IMR-90 (cell line): Measurements from ENCODE around the gene SLC9A9. TPM values are rescaled to one million over a fixed set of nuclear protein-coding genes. Genes with fewer than 3 reads are reported as not detected.

ENCODE experiments used
- ATAC-seq: fragments of 200-7000 bp; cut with Tn5 transposase; 2 replicates; pipeline ENCODE4 v1.9.1; 2020; ENCODE audit warnings: low read depth, mild to moderate bottlenecking, moderate library complexity
- BruUV-seq: library from RNA; stranded (reverse); fragments of 400-500 nt; replicated peaks from 2 replicates; lab custom pipeline; 2021; lab: Mats Ljungman, UMichigan
- CTCF ChIA-PET: fragments of 300-600 bp; formaldehyde crosslinking; extraction: SDS; loops from one replicate; lab custom pipeline; 2021; ENCODE audit warnings: antibody characterized with exemption; lab: Yijun Ruan, JAX
- POLR2A ChIA-PET: fragments of 300-600 bp; sonication (Branson Sonifier 250); formaldehyde crosslinking; loops from one replicate; lab custom pipeline; 2022; ENCODE audit warnings: antibody characterized with exemption; ENCODE audit not compliant: unreplicated experiment; lab: Charles Lee
- DNase-seq: peaks from one replicate; pipeline ENCODE4 v3.0.0; 2013
- H2AFZ ChIP-seq: replicated peaks from 2 replicates; pipeline ENCODE3; 2013; ENCODE audit warnings: low read length, mild to moderate bottlenecking; ENCODE audit not compliant: poor library complexity
- H2AK5ac ChIP-seq: 2 replicates; pipeline ENCODE4 v1.6.1; 2013; ENCODE audit warnings: low read depth, low read length, inconsistent platforms
- H2AK9ac ChIP-seq: replicated peaks from 2 replicates; pipeline ENCODE3; 2013; ENCODE audit warnings: mild to moderate bottlenecking, low read depth, low read length, moderate library complexity; ENCODE audit not compliant: poor library complexity
- H2BK120ac ChIP-seq: 2 replicates; pipeline ENCODE4 v1.6.1; 2013; ENCODE audit warnings: low read depth, low read length, inconsistent platforms
- H2BK15ac ChIP-seq: 3 replicates; pipeline ENCODE4 v1.6.1; 2013; ENCODE audit warnings: low read depth, low read length, inconsistent platforms
- H2BK20ac ChIP-seq: 2 replicates; pipeline ENCODE4 v1.6.1; 2013; ENCODE audit warnings: low read depth, mild to moderate bottlenecking, inconsistent platforms, low read length, moderate library complexity
- H2BK5ac ChIP-seq: 2 replicates; pipeline ENCODE4 v1.6.1; 2013; ENCODE audit warnings: mild to moderate bottlenecking, low read depth, low read length, inconsistent platforms; ENCODE audit not compliant: poor library complexity, severe bottlenecking
- H3K14ac ChIP-seq: replicated peaks from 2 replicates; pipeline ENCODE4 v1.6.1; 2013; ENCODE audit warnings: low read depth, low read length, inconsistent platforms
- H3K18ac ChIP-seq: 2 replicates; pipeline ENCODE4 v1.6.1; 2013; ENCODE audit warnings: low read depth, low read length, control low read depth
- H3K23ac ChIP-seq: 2 replicates; pipeline ENCODE4 v1.6.1; 2013; ENCODE audit warnings: low read depth, low read length, inconsistent platforms
- H3K27ac ChIP-seq: 2 replicates; pipeline ENCODE4 v1.5.1; 2013; ENCODE audit warnings: mild to moderate bottlenecking, control low read depth, low read length; ENCODE audit not compliant: insufficient read depth
- H3K27me3 ChIP-seq: 2 replicates; pipeline ENCODE4 v1.6.1; 2013; ENCODE audit warnings: low read length; ENCODE audit not compliant: control insufficient read depth, insufficient read depth
- H3K36me3 ChIP-seq: 2 replicates; pipeline ENCODE4 v1.6.1; 2013; ENCODE audit warnings: low read length, mixed read lengths; ENCODE audit not compliant: control insufficient read depth, insufficient read depth
- H3K4ac ChIP-seq: 2 replicates; pipeline ENCODE4 v1.6.1; 2013; ENCODE audit warnings: low read depth, low read length, inconsistent platforms
- H3K4me1 ChIP-seq: 2 replicates; pipeline ENCODE4 v1.6.1; 2013; ENCODE audit warnings: low read length, mixed read lengths; ENCODE audit not compliant: control insufficient read depth, insufficient read depth
- H3K4me2 ChIP-seq: 2 replicates; pipeline ENCODE4 v1.6.1; 2013; ENCODE audit warnings: low read depth, mild to moderate bottlenecking, control low read depth, low read length, moderate library complexity
- H3K4me3 ChIP-seq: 2 replicates; pipeline ENCODE4 v1.5.1; 2013; ENCODE audit warnings: low read depth, mild to moderate bottlenecking, control low read depth, low read length, moderate library complexity; ENCODE audit not compliant: insufficient read depth
- H3K56ac ChIP-seq: 2 replicates; pipeline ENCODE4 v1.6.1; 2013; ENCODE audit warnings: low read length, inconsistent platforms; ENCODE audit not compliant: insufficient read depth; ENCODE audit errors: extremely low read depth
- H3K79me1 ChIP-seq, 2 experiments: 2 replicates each; pipeline ENCODE4 v1.6.1; 2013; ENCODE audit warnings: low read length in 2 of 2, inconsistent platforms in 1 of 2, low read depth in 1 of 2
- H3K9ac ChIP-seq: 2 replicates; pipeline ENCODE4 v1.6.1; 2013; ENCODE audit warnings: low read depth, low read length, control low read depth
- H3K9me1 ChIP-seq: 2 replicates; pipeline ENCODE4 v1.6.1; 2013; ENCODE audit warnings: low read length, inconsistent platforms; ENCODE audit not compliant: insufficient read depth
- H3K9me3 ChIP-seq: 2 replicates; pipeline ENCODE4 v1.6.1; 2013; ENCODE audit warnings: low read length; ENCODE audit not compliant: control insufficient read depth, insufficient read depth
- H4K20me1 ChIP-seq: 2 replicates; pipeline ENCODE4 v1.6.1; 2013; ENCODE audit warnings: low read length, inconsistent platforms; ENCODE audit not compliant: insufficient read depth
- H4K5ac ChIP-seq: 2 replicates; pipeline ENCODE4 v1.6.1; 2013; ENCODE audit warnings: mild to moderate bottlenecking, low read depth, low read length, control low read depth
- H4K8ac ChIP-seq, 2 experiments: 2 replicates each; pipeline ENCODE4 v1.6.1; 2013; ENCODE audit warnings: low read depth in 2 of 2, low read length in 2 of 2, control low read depth in 1 of 2, inconsistent platforms in 1 of 2
- H4K91ac ChIP-seq: 2 replicates; pipeline ENCODE4 v1.6.1; 2013; ENCODE audit warnings: low read depth, low read length, inconsistent platforms; ENCODE audit not compliant: insufficient read depth
- ELK1 ChIP-seq: fragments of 150-350 bp; IDR thresholded peaks from 2 replicates; pipeline ENCODE4 v1.6.1; 2016; ENCODE audit warnings: low read depth, mild to moderate bottlenecking, low read length, moderate library complexity, borderline replicate concordance
- FOS ChIP-seq: fragments of 150-350 bp; IDR thresholded peaks from 2 replicates; pipeline ENCODE4 v1.6.1; 2016; ENCODE audit warnings: low read depth, low read length
- MAFK ChIP-seq: IDR thresholded peaks from 2 replicates; pipeline ENCODE4 v1.6.1; 2012; ENCODE audit warnings: low read depth, low read length, improper control_type of control experiment
- NFE2L2 ChIP-seq: fragments of 150-350 bp; IDR thresholded peaks from 2 replicates; pipeline ENCODE4 v1.6.1; 2016; ENCODE audit warnings: low read depth, mild to moderate bottlenecking, low read length
- POLR2A ChIP-seq: IDR thresholded peaks from 2 replicates; pipeline ENCODE4 v1.6.1; 2012; ENCODE audit warnings: mild to moderate bottlenecking, low read depth, low read length
- RFX5 ChIP-seq: IDR thresholded peaks from 2 replicates; pipeline ENCODE4 v1.8.0; 2012; ENCODE audit warnings: low read depth, mild to moderate bottlenecking, low read length, moderate library complexity
- SMC3 ChIP-seq: fragments of 150-350 bp; IDR thresholded peaks from 2 replicates; pipeline ENCODE4 v1.6.1; 2016; ENCODE audit warnings: low read depth, mild to moderate bottlenecking, antibody characterized with exemption, low read length, moderate library complexity
- USF2 ChIP-seq: fragments of 150-350 bp; IDR thresholded peaks from 2 replicates; pipeline ENCODE4 v1.6.1; 2017; ENCODE audit warnings: mild to moderate bottlenecking, antibody characterized with exemption, low read length, low read depth
- WGBS, 2 experiments: methylation state at CpG; one replicate each; pipeline versions ENCODE4 v1.1.5 to v1.1.7; 2013; ENCODE audit warnings: missing lambda C conversion rate in 2 of 2; ENCODE audit not compliant: insufficient read length in 1 of 2; ENCODE audit errors: extremely low coverage in 2 of 2; 5-methylcytosine and 5-hydroxymethylcytosine counted together
- dilution Hi-C: fragments of 300-500 bp; cut with HindIII; formaldehyde crosslinking; loops from one replicate; pipeline ENCODE4 v1.14.3; 2018; ENCODE audit warnings: low sequenced_read_pairs; ENCODE audit not compliant: unreplicated experiment
- in situ Hi-C: fragments of 300-500 bp; cut with MboI; formaldehyde crosslinking; loops from 3 replicates; pipeline ENCODE4 v1.14.3; 2019; ENCODE audit warnings: low sequenced_read_pairs, inconsistent platforms, mixed read lengths
- intact Hi-C: fragments of 100-400 bp; cut with micrococcal nuclease; formaldehyde crosslinking; loops from 2 replicates; pipeline ENCODE4 v1.10.0; 2022
- polyA plus RNA-seq, 3 experiments: library from polyadenylated mRNA; depleted of rRNA; stranded (reverse); fragments of >200 nt; gene quantifications; 2 replicates each; pipeline ENCODE4 v1.2.3, GENCODE V29; 2012; ENCODE audit warnings: low replicate concordance in 1 of 3
- total RNA-seq: library from RNA; depleted of rRNA; stranded (reverse); fragments of >200 nt; gene quantifications from 2 replicates; pipeline ENCODE4 v1.2.3, GENCODE V29; 2012

SLC9A9 gene
- total and polyA plus RNA-seq, 2 of the 4 experiments (the other 2 are of a cell fraction) = 1.4 to 2.3 TPM

- ChIA-PET POLR2A (no interaction called here), CTCF (no interaction called here)
- Histone ChIP-seq H2BK120ac (no peak overlapping the region), H3K79me1 (no peaks in the 10 kb centered on the region), H4K5ac (no peak overlapping the region), H2BK5ac (no peak overlapping the region), H3K36me3 (no peaks in the 10 kb centered on the region), H2BK20ac (no peak overlapping the region), H3K9ac (no peak overlapping the region), H3K18ac (no peak overlapping the region), H3K27ac (no peak overlapping the region), H3K9me1 (no peaks in the 10 kb centered on the region), H3K4ac (no peak overlapping the region), H3K4me3 (no peak overlapping the region), H2AFZ (no peak overlapping the region), H4K20me1 (no peaks in the 10 kb centered on the region), H3K4me1 (no peaks in the 10 kb centered on the region), H2BK15ac (no peak overlapping the region), H3K56ac (no peak overlapping the region), H2AK9ac (no peak overlapping the region), H3K14ac (no peak overlapping the region), H4K91ac (no peak overlapping the region), H4K8ac (no peak overlapping the region), H3K9me3 (no peaks in the 10 kb centered on the region), H3K23ac (no peak overlapping the region), H3K4me2 (no peak overlapping the region), H3K27me3 (no peaks in the 10 kb centered on the region), H2AK5ac (no peak overlapping the region)
- no peak for DNase-seq
- no TSS peak for BruUV-seq
- WGBS, 2 experiments = no CpG with 5 or more reads among the region's 3 CpGs
- ATAC-seq = no peak
- intact Hi-C loops (no loop called here), dilution Hi-C loops (no loop called here), in situ Hi-C loops (no loop called here)
- TF ChIP-seq MAFK = no peak
- no peak for TF ChIP-seq RFX5
- TF ChIP-seq POLR2A = no peak
- TF ChIP-seq FOS = no peak
- TF ChIP-seq USF2 = no peak
- TF ChIP-seq NFE2L2 = no peak
- no peak for TF ChIP-seq ELK1
- TF ChIP-seq SMC3 = no peak
These were observed 350.9 kb downstream of the SLC9A9 start for GRCh38 chr3:143497382-143497781.
